Coronary artery (tissue), 2 donors: ENCODE results near the gene GPD1.

ENCODE experiments used
- DNase-seq: peaks from one replicate; pipeline ENCODE4 v3.0.0-alpha.2; 2017; ENCODE audit warnings: low spot score
- H3K27ac ChIP-seq, 2 donors: fragments of 200-600 bp; sonication (generic); one replicate each; pipeline ENCODE4 v1.5.1; 2016 to 2019
- H3K4me3 ChIP-seq: fragments of 200-600 bp; sonication (generic); 2 replicates; pipeline ENCODE4 v1.5.1; 2016; ENCODE audit warnings: mild to moderate bottlenecking, moderate library complexity
- CTCF ChIP-seq: fragments of 200-600 bp; sonication (generic); IDR thresholded peaks from one replicate; pipeline ENCODE4 v1.5.1; 2019; ENCODE audit warnings: antibody characterized with exemption

The GPD1 gene

GRCh38 chr12:50107416-50108268, 3.8 kb downstream of the GPD1 start:
- Histone ChIP-seq H3K4me3 (no peak overlapping the region), H3K27ac (no peak overlapping the region)
- TF ChIP-seq CTCF, result no peak
- no peak for DNase-seq

- DNase-seq, result no peak
- Histone ChIP-seq H3K27ac (peak overlapping the region; percentile 95), H3K4me3 (no peak overlapping the region)
- no peak for TF ChIP-seq CTCF
These were observed 5.5 kb downstream of the GPD1 start for GRCh38 chr12:50109319-50109718.

GRCh38 chr12:50110127-50110761, 6.4 kb downstream of the GPD1 start:
- TF ChIP-seq CTCF, result no peak
- Histone ChIP-seq H3K4me3 (peak overlapping the region; percentile 59), H3K27ac (peak overlapping the region; percentile 95)
- peak; percentile 80 for DNase-seq

GRCh38 chr12:50110762-50111351, 7.0 kb downstream of the GPD1 start:
- Histone ChIP-seq H3K27ac (peak overlapping the region; percentile 95), H3K4me3 (peak overlapping the region; percentile 59)
- TF ChIP-seq CTCF, result no peak
- peak; percentile 92 for DNase-seq

GRCh38 chr12:50111395-50111692, 7.5 kb downstream of the GPD1 start:
- DNase-seq, result no peak
- TF ChIP-seq CTCF, result no peak
- H3K27ac ChIP-seq, result peak overlapping the region; percentile 95
- H3K4me3 ChIP-seq, result peak overlapping the region; percentile 59

GRCh38 chr12:50111693-50112455, 8.1 kb downstream of the GPD1 start, which contains the start of gene COX14:
TSS of gene COX14 (plus strand) at chr12:50112236. CDS start at chr12:50120044, 7,808 bp downstream.
- Histone ChIP-seq H3K4me3 (peak within 1 kb of the TSS; percentile 80), H3K27ac (peak within 1 kb of the TSS; percentile 95 to 97)
- peak; percentile 84 for TF ChIP-seq CTCF
- DNase-seq, result peak; percentile 100
